ENCODE data around the gene SLC29A3.
"Not testable (repeated sequence)": the region's sequence is repeated elsewhere in the genome, so short reads cannot be mapped to it uniquely, and the experiment has no call there.

The SLC29A3 gene

DNA sequence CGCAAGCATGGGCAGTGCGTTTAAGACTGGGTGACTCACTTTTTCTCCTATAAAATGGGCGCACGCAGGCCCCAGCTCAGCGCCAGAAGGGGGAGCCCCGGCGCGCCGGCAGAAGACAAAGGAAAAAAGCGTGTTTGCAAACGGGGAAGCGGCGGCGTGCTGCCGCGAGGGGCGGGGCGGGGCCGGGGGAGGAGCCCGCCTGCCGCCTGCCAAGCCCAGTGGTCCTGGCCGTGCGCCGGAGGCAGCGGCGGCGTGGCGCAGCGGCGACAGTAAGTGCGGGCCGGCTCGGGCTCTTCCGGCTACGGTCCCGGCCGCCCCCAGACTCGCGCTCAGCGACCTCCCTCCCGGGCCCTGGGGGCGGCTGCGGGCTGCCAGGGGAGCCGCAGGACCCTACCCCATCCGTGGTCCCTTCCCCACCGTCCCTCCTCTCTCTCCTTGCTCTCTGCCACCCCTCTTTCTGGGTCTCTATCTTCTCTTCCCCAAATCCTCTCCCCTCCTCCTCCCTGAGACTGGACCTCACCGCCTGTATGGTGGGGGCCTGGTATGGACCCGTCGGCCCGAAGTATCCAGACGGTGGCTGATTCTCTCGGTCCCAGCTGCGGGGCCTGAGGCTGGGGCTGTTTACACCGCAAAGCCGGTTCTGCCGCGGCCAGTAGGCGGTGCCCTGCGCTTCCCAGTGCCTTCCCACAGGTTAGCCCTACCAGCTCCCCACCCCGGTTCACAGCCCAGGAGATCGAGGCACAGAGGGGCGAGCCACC is at the start of gene SLC29A3:
Gene SLC29A3 (plus strand): TSS at position 218 of the 758 bp plus-strand sequence. CDS start 51 bp downstream, at position 269.
- peak; percentile 78 to 86 for DNase-seq (ENCODE audit: low read depth in 2 of 2)

DNA sequence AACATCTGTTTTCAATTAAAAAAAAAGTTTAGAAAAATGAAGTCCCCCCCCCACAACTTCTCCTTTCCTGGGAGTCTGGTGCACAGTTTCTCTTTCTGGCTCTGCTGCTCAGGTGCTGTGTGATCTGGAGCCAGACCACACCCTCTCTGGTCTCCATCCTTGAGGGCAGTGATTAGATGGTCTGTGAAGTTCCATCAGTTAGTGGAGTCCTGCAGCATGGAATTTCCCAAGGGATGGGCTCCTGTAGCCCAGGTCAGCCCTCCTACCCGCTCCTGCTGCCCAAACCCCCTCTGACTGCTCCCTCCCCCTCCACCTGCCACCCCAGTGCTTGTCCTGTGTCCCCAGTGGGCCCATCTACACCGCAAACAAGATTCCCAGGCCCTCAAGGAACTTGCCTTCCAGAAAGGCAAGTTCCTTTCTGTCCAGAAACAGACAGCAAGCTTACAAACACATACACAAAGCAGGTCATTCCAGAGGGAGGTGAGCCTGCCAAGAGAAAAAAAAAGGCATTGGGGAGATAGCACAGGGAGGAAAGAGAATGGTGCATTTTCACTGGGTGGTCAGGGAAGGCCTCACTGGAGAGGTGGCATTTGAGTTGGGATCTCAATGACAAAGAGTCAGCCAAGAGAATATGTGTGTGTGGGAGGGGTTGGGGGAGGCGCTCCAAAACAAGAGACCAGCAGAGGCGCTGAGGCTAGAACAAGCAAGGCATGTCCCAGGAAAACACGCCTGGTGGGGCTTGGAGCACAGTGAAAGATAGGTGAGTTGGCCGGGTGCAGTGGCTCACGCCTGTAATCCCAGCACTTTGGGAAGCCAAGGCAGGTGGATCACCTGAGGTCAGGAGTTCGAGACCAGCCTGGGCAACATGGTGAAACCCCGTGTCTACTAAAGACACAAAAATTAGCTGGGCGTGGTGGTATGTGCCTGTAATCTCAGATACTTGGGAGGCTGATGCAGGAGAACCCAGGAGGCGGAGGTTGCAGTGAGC is 49.5 kb upstream of the SLC29A3 start:
- no peak for DNase-seq (ENCODE audit: low read depth in 2 of 2)

DNA sequence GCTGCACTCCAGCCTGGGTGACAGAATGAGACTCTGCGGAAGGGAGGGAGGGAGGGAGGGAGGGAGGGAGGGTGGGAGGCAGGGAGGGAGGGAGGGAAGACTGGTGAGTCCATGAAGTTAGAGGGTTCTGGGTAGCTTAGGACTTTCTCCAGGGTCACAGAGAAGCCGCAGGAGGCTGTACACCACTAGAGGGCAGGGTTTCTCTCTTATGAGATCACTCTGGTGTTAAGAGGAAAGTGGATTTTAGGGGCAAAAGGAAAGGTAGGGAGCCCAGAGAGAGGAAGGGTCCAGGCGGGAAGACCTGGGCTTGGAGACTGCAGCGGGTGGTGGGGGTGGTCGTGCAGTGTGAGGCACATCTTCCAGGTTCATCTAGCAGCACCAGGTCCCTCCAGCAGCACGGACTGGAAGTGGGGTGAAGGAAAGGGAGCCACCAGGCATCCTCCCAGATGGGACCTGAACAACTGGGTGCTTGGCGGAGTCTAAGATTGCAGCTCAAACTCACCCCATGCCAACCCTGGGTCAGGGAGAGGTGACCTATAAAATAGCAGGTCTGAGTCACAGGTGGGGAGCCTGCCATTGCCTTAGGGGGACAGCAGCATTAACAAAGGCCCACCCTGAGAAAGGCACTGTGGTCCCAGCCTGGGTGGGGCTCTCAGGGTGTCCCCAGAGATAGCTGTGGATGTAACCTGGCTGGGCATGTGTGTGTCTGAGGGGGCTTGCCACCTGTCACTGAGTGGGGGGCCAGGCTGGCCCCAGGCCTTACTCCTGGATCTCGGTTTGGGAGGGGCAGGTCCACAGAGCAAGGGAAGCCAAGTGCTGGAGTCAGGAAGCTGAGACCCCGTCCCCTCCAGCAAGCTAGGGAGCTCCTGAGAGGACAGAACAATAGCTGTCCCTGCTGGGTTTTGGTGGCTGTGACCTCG is 48.5 kb upstream of the SLC29A3 start:
- DNase-seq (ENCODE audit: low read depth in 2 of 2): no peak

DNA sequence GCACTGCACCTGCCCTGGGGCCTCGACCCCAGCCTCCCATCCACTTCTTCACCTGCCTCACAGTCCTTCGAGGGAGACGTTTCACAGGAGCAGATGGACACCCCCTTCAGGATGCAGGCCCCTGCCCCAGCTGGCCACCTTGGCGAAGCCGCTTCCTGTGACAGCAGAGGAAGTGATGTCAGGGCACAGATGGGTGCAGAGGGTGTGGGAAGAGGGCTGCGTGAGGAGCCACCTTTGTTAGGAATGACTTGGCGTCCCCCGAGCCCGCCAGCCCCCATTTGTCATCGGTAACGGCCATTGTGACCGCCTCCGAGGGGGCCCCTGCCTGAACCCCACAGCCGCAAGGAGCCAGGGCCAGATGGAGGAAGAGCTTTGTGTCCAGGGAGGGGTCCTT is 47.4 kb upstream of the SLC29A3 start:
- no peak for DNase-seq (ENCODE audit: low read depth in 2 of 2)

DNA sequence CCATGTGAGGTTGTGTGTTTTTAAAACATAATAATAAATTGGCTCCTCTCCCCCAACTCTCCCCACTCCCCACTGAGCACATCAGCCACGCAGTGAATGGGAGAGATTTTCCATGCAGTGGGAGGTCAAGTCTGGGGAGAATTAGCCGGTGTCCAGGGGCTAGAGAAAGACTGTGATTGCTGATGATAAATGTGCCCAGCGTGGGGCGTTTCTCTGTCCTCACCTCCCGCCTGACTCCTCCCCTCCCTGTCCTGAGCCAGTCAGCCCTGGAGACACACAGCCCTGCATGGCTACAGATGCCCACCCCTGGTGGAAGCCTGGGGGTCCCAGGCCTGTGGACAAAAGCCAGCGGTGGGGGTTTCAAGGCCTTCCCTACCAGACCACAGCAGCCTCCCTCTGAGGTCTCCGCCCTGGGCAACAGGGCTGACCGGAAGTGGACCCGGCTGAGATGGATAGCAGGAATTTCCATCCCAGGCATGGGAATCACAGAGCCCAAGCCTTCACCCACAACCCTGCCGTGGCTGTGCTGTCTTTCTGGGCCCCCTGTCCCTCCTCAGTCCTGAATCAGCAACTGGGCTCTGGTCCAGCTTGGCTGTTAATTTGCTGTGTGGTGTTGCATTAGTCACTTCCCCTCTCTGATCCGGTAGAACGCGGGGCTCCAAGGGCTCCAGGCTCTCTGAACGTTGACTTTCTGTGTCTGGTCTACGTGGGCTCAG is 46.8 kb upstream of the SLC29A3 start:
- no peak for DNase-seq (ENCODE audit: low read depth in 2 of 2)

DNA sequence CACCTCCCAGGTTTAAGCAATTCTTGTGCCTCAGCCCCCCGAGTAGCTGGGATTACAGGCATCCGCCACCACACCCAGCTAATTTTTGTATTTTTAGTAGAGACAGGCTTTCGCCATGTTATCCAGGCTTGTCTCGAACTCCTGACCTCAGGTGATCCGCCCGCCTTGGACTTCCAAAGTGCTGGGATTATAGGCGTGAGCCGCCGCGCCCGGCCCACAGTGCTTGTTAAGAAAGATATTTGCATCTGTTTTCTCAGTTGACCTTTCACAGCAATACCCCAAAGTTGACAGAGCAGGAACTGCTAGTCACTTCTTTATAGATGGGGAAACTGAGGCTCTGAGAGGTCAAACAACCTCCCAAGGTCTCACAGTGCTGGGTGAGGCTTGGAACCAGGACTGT is 46.1 kb upstream of the SLC29A3 start:
- DNase-seq (ENCODE audit: low read depth in 2 of 2): not testable (repeated sequence)

DNA sequence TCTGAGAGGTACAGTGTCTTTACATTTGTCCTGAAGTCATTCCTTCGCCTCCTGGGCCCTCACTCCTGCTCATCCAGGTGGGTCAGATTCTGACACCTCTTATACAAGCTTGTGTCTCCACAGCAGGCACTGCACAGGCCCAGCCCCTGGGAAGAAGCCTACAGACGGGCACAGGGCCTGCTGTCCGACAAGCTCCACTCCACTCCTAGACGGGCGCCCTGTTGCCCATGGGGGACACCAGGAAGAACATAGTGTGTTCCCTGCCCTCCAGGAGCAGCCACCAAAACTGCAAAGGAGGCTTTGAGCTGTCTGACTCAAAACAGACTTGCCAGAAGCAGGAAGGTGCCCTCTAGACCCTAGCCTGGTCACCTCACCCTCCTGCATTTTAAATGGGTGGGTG is 45.6 kb upstream of the SLC29A3 start:
- no peak for DNase-seq (ENCODE audit: low read depth in 2 of 2)

DNA sequence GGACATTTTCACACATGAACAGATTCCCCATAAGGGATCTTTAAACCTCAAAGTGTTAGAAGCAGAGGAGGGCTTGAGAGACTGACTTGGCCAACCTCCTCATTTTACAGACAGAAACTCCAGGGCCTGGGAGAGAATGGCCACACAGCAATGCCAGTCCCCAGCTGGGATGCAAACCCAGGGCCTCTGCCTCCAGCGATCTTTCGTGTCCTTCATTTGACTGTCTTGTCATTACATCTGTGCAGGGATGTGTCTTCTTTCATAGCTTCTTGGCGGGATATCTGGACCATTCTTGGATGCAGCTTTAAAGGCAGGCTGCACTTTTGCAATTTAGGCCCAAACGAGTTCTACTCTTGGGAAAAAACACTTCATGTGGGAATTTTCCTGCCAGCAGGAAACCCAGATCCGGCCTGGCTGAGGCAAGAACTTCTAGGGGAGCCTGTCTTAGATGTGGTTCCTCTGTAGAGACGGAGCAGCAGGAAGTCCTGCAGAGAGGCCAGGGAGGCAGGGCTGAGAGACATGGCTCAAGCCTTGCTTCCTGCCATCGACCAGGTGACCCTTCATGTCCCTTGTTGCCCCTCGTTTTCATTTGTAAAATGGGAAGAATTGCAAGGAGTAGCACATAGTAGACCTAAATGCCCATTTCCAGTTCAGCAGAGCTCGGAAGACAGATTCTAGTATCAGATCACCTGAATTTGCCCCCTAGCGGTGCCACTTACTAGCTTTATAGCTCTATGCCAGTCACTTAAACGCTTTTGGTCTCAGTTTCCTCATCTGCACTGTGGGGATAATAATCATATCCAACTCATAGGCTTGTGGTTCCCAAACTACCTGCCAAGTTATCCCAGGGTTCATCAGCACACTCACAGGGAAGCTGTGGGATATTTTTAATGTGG is 43.9 kb upstream of the SLC29A3 start:
- no peak for DNase-seq (ENCODE audit: low read depth in 2 of 2)

DNA sequence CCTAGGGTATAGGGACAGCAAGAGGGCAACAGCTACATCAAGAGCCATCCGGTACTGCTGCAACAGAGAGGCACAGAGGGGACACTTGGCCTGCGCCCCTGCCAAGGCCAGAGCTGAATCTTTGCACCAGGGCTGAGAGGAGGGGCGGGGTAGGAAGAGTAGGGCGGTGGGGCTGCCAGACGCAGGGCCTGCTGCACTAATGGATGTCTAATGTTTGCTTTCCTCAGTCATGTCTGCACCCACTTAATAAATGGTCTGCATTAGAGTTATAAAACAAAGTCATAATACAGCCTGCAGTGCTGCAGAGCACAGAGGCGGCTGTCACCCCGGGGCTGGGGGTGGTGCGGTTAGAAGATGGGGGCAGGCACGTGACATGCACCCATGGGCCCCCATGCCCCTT is 42.2 kb upstream of the SLC29A3 start:
- DNase-seq (ENCODE audit: low read depth in 2 of 2): no peak

DNA sequence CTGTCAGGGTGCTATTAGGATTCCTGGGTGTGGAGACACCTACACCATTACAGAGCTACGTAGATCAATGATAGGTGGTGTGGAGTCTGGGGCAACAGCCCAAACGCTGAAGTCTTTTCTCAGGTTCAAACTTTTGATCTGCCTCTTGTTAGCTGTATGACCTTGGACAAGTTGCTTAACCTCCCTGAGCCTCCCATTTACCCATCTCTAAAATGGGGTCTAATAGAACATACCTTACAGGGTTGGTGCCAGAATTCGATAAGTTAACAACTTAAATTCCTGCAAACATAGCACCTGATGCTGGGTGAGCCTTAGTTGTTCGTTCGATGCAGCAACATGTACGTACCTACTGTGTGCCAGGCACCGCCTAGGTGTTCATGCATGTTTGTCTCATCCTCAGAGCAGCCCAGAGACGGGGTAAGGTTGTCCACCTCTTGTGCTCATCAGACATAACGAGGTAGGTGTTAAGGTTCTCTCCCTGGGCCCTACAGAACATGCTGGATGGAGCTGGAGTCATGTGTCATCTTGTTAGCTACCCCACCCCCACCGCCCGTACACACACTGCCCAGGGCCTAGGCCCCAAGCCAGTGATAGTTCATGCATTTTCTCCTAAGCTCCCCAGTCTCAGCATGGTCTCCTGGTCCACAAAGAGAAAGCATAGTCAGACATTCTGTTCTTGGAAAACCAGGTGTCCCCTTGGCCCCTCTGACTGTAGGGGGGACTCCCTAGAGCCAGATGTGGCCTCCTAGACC is 41.0 kb upstream of the SLC29A3 start:
- DNase-seq (ENCODE audit: low read depth in 2 of 2): no peak

DNA sequence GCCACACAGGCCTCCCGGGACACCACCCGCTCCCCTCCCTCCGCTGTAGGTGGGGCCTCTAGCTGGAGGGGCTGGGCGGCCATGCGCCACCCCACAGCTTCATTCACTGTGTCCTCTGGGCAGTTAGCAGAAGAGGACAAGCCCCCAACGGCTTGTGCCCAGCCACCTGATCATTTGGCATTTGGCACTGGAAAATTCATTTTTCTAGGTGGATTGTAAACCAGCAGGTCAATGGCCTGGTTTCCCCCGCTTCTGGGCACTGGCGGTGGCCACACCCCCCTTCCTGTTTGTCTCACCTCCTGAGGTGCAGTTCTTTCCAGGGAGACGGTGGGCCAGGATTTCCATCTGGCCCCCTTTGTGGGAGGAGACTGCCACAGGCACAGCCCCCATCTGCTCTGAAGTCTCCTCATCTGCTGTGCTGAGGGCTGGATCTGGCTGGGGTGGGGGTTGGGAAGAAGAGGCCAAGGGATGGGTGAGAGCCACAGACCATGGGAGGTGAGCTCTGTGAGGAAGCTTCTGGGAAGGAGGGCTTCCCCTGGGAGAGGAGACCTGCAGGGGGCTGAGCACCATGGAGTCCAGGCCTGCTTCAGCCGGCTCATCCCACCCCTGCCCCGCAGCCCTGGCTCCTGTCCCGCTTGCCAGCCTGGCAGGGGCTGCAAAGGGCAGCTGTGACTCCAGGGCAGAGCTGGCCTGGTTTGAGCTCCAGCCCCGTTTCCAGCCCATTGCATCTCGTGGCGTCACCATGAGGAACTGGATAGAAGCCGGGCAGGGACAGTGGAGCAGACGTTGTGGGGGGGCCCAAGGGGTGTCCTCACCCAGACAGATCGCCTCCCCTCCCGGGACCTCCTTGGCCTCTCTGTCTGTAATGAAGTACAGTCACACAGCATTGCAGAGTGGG is 40.1 kb upstream of the SLC29A3 start:
- no peak for DNase-seq (ENCODE audit: low read depth in 2 of 2)

DNA sequence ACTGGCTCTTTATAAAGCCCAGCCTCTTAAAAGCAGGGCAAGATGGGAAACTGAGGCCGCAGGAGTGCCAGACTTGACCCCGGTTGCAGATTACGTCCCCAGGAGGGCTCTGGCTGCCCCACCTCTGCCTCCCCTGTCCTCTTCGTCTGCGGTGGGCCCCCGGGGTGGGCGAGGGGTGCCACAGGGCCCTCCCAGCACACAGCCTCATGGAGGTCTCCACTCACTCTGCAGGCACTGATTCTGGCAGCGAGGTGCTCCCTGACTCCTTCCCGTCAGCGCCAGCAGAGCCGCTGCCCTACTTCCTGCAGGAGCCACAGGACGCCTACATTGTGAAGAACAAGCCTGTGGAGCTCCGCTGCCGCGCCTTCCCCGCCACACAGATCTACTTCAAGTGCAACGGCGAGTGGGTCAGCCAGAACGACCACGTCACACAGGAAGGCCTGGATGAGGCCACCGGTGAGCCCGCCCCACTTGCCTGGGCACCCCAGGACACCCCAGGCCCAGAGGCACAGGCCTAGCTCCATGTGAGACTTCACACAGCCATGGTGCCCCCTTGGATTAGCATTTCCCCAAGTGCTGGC is 39.4 kb upstream of the SLC29A3 start:
- DNase-seq (ENCODE audit: low read depth in 2 of 2): no peak

DNA sequence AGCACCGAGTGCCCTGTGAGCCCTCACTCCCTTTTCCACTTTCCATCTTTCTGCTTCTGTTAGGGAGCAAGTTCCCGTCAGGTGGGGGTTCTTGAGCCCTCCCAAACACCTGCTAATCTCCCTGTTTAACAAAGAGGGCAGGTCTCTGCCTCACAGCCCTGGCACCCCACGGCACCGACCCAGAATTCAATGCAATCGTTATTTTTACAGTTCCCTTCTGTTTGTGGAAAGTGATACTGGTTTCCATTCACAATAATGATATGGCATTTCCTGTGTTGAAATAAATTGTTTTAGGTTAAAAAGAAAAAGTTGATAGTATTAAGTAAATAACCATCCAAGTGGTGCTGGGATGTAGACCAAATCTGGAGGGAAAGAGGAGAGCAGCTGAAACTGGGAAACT is 38.8 kb upstream of the SLC29A3 start:
- DNase-seq (ENCODE audit: low read depth in 2 of 2): no peak

DNA sequence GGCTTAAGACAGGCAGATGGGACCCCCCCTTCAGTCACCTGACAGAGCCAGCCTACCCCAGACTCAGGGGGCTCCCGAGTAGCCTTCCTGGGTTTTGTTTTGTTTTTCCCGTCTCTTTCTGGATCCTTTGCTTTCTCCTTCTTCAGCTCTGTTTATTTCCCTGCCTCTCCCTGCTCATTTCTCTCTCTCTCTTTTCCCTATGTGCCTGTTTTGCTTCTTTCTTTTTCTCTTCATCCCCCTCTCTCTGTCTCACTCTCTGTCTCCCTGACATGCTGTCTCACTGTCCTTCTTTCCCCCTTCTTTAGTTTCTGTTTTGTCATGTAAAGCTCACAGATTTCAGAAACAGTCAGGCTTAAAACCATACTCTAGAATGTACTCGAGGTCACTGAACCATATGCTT is 38.2 kb upstream of the SLC29A3 start:
- DNase-seq (ENCODE audit: low read depth in 2 of 2): no peak

DNA sequence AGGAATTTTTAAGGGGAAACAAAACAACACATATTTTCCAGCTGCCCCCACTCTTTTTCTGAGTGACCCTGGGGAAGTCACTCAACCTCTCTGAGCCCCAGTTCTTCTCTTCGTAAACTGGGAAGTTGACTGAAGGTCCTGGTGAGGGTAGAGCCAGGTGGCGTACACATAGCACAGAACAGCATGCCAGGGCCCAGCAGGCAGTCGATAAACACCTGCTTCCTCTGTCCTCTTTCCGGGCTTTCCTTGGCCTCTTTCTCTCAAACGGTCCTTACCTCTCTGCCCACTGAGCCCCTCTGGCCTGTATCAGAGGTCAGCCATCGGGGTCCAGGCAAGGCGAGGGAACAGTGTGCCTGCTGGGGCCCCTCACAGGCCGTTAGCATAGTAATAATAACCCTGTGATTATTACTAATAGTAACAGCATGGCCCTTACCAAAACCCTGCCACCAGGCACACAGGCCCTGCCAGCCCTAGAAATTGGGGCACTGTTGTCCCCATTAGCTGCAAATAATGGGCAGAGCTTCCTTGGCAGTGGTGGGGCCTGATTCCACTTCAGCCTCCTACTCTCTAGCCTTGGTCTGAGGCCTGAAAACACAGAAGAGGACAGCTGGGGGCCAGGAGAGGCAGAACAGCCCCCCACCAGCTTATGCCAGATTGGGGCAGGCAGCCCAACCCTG is 37.3 kb upstream of the SLC29A3 start:
- DNase-seq (ENCODE audit: low read depth in 2 of 2): no peak

DNA sequence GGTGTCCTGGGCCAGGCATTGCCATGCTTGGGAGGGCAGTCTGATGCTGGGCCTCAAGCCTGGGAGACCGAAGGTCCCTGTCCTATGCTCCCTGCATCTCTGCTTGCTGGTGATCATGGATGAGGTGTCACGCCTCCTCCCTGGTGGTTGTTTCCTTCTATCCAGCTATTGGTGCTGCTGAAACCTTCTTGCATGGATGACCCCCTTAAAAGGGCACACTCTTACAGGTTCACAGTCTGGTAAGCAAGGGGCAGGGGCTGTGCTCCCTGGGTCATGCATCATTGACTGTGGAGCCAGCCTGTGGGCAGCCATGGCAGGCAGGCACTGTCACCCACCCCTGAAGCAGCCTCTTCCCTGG is 36.8 kb upstream of the SLC29A3 start:
- DNase-seq (ENCODE audit: low read depth in 2 of 2): no peak

DNA sequence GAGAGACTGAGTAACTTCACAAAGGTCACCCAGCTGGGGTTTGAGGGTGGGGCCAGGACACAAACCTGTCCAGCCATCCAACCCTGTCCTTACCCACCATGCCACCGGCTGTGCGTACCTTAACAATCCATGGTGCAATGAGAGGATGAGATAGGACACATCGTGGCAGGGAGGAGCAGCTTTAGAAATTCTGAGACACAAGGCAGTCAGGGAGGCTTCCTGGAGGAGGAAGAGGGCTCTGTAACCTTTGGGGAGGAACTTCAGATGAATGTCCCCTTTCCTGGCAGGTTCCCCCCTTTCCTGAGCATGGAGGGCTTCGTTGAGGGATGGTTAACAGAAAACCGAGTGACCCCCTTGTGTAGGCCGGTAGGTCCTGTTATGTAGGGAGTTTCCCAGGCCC is 35.6 kb upstream of the SLC29A3 start:
- no peak for DNase-seq (ENCODE audit: low read depth in 2 of 2)

All from stimulated activated CD8-positive, alpha-beta memory T cell treated with anti-CD3 and anti-CD28 coated beads, Interleukin-15, amount 100 ng/mL, for 48 hours (primary cell).